GM19467 (cell line): Measurements from ENCODE around the gene HIBCH.
"Not testable (repeated sequence)": the region's sequence is repeated elsewhere in the genome, so short reads cannot be mapped to it uniquely, and the experiment has no call there.

Experiments used
- ATAC-seq: cut with Tn5 transposase; IDR thresholded peaks from one replicate; pipeline ENCODE4 v1.9.1; 2021; ENCODE audit warnings: mild to moderate bottlenecking, moderate library complexity; ENCODE audit not compliant: unreplicated experiment

Gene HIBCH

DNA sequence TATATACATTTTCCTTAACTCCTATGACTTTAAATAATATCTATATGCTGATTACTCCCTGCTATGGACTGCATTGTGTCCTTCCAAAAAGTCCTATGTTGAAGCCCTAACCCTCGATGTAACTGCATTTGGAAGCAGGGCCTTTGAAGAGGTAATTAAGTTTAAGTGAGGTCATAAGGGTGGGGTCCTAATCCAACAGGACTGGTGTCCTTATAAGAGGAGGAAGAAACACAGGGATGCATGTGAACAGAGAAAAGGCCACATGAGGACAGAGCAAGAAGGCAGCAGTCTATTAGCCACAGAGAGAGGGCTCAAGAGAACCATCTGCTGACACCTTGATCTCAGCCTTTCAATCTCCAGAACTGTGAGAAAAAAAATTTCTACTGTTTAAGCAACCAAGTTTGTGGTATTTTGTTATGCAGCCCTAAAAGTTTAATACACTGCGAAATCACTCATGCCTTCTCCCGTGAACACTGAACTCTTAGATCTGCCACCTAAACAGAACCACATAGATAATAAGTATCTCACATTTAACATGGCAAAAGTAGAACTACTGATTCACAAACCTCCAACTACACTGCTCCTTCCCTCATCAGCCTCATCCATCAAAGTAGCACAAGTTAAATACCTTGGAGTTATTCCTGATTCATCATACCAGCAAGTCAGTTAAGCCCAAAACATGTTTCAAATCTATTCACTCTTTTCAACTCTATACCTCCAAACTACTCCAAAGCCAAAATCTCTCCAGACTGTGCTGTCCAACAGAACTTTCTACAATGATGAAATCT, 65.4 kb downstream of the HIBCH start:
- ATAC-seq = no peak

GRCh38 chr2:190250421-190250820, 69.2 kb downstream of the HIBCH start:
- ATAC-seq = no peak

- ATAC-seq = no peak
Observed at GRCh38 chr2:190235551-190236075, 84.0 kb downstream of the HIBCH start.

GRCh38 chr2:190235101-190235500, 84.5 kb downstream of the HIBCH start:
- ATAC-seq = no peak

DNA sequence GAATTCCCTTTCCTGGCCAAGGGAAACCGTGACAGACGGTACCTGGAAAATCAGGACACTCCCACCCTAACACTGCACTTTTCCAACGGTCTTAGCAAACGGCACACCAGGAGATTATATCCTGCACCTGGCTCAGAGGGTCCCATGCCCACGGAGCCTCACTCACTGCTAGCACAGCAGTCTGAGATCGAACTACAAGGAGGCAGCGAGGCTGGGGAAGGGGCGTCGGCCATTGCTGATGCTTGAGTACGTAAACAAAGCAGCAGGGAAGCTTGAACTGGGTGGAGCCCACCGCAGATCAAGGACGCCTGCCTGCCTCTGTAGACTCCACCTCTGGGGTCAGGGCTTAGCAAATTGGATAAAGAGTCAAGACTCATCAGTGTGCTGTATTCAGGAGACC, 95.6 kb downstream of the HIBCH start:
- not testable (repeated sequence) for ATAC-seq

DNA sequence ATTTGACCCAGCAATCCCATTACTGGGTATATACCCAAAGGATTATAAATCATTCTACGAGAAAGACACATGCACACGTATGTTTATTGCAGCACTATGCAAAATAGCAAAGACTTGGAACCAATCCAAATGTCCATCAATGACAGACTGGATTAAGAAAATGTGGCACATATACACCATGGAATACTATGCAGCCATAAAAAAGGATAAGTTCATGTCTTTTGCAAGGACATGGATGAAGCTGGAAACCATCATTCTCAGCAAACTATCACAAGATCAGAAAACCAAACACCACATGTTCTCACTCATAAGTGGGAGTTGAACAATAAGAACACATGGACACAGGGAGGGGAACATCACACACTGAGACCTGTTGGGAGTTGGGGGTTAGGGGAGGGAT, 96.9 kb downstream of the HIBCH start:
- not testable (repeated sequence) for ATAC-seq

DNA sequence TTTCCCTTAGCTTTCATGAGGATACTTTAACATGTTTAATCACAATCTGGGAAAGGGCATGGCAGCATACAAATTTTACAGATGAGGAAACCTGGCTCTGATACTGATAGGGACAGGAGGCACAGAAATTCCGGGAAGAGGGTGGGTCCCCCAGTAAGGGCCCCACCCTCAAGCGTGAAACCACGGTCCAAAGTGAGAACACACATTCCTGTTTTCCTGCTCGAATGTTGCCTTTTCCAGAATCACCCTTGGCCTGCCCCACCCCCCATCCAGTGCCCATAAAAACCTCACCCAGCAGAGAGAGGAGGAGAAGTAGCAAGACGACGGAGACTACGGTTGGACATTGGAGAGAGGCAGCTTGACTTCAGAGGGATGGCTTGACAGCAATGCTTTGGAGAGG, 98.2 kb downstream of the HIBCH start:
- ATAC-seq = no peak

- no peak for ATAC-seq
Observed at GRCh38 chr2:190219186-190219585, 100.4 kb downstream of the HIBCH start.

- ATAC-seq = no peak
Observed at GRCh38 chr2:190217616-190218015, 102.0 kb downstream of the HIBCH start.

- no peak for ATAC-seq
Observed at GRCh38 chr2:190216829-190217228, 102.8 kb downstream of the HIBCH start.

DNA sequence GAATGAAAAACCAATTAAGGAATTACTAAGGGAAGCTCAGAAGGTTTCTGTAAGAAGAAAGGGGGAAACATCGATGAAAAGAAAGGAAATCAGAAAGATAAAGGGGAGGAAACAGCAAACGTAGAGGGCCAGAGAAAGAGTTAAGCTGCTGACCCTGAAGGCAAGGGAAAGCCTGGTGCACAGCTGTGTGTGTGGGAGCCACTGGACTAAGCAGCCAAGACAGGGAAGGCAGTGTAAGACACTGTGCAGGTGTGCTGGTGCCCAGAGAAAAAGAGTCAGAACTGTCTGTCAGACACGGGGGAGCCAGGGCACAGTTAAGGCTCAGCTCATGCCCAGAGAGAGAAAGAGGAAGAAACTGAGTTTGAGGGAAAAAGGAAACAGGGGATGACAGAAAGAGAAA, 104.0 kb downstream of the HIBCH start:
- no peak for ATAC-seq

DNA sequence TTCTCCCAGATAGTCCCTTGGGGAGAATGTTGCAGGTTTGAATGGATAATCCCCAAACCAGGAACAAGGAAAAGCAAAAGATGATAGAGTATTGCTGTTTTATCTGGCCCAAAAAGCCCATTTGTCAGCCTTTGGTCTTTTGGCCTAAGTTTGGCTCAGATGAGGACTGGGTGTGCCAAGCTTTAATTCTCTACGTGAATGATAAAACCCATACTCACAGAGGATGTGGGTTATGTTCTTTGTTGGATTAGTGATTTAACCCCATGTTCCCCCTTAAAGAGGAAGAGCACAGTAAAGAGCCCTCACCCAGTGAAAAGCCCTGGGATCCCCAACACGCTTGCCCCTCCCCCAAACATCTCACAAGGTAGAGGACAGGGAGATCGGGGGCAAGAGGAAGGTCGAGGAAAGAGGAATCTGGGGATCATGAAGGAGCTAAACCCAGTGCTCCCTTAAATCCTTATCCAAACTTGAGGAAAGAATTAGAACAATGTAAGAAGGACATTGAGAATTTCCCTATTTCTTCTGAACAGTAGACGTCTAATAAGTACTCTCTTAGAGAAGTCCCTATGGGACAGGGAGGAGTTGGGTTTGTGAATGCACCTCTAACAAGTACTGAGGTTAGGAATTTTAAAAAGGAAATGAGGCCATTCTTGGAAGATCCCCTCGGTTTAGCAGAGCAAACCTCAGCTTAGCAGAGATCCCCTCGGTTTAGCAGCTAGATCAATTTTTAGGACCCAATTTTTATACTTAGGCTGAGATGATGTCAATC, 105.0 kb downstream of the HIBCH start:
- no peak for ATAC-seq

- ATAC-seq = no peak
Observed at GRCh38 chr2:190213441-190214335, 105.9 kb downstream of the HIBCH start.

DNA sequence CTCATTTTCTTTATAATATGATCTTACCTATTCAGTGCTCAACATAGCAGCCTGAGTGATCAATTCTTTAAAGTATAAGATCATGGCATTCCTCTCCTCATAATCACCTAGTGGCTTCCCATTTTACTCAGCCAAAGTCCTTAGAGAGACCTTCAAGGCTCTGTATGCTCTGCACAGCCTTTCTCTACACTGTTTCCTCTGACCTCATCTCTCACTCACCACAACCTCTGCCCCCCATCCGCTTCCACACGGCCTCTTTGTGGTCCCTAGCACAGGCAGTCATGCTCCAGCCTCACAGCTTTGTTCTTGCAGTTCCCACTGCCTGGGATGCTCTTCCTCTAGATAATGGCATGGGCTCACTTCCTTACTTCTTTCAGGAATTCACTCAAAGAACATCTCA, 109.2 kb downstream of the HIBCH start:
- no peak for ATAC-seq

- ATAC-seq = no peak
Observed at GRCh38 chr2:190209559-190209958, 110.1 kb downstream of the HIBCH start.

- no peak for ATAC-seq
Observed at GRCh38 chr2:190207930-190208329, 111.7 kb downstream of the HIBCH start.

GRCh38 chr2:190205657-190206056, 114.0 kb downstream of the HIBCH start:
- ATAC-seq = no peak

DNA sequence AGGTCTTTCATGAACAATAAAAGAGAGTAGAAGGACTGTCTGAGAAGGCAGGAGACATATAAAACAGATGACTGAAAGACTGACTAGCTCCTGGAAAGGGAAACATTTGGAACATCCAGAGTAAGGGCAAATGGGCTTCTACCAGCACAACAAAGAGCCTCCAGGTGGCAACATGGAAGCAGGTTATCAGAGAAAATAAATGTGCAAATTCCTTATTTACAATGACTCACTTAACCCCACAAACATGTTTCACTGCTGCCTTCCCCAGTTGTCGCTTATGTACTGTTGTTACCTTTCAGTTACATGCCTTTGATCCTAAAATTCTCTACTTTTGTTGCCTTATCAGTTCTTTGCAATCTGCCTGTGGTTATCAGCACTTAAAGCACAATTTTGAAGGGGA, 117.0 kb downstream of the HIBCH start:
- no peak for ATAC-seq

GRCh38 chr2:190202018-190202417, 117.6 kb downstream of the HIBCH start:
- no peak for ATAC-seq

DNA sequence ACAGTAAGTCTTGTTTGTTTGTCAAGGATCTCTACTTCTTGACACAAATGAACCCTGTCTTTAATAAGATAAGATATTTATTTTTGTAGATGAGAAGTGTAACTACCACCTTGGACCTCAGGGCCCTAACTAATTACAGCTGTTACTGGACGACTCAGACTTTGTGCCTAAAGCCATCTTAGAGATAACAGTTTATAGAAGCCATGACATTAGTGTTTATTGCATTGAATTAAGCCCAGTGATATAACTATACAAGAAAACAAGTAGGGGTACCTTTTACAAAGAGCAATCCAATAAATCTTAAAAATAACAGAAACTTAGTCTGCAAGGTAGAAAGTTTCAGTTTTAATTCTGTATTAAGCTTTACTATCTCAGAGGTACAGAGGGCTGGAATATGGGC, 119.0 kb downstream of the HIBCH start:
- no peak for ATAC-seq

DNA sequence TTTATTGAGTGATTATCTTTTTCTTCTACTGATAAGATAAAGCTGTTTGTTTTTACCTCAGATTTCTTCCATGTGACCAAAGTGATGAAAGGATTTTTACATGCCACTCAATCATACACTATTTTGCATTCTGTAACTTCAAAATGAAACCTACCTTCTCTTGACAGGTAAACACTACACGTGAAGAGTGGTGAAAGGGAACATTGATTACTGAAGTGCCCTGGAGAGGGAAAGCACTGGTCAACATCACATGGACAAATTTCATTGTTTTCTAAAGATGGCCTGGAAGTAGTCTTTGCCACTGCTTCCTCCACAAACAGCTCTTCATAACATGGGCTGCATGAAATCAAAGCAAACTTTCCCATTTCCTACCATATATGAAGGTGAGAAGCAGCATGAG, 120.1 kb downstream of the HIBCH start:
- ATAC-seq = no peak
